GM18909 (cell line): ENCODE measurements around the gene MVD.

Source experiments
- ATAC-seq: cut with Tn5 transposase; IDR thresholded peaks from one replicate; pipeline ENCODE4 v1.9.1; 2021; ENCODE audit warnings: mild to moderate bottlenecking; ENCODE audit not compliant: unreplicated experiment, poor library complexity

The MVD gene

DNA sequence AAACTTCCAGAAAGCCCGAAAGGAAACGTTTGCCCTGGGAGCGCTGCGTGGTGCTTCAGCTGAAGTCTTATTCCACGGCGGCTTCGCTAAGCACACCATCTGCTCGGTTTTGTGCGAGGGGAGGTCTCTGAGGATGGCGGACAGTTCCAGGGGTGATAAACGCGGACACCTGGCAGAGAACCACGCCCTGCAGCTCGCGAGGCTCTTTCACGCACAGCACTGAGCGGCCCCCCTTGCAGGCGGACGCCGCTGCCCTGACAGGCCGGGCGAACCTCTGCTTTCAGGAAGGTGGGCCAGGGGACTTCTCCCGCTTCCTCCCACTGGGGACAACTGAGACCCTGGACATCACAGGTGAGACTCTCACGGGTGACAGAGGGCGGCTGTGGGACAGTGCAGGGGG, 3.7 kb downstream of the MVD start:
- ATAC-seq: no peak

DNA sequence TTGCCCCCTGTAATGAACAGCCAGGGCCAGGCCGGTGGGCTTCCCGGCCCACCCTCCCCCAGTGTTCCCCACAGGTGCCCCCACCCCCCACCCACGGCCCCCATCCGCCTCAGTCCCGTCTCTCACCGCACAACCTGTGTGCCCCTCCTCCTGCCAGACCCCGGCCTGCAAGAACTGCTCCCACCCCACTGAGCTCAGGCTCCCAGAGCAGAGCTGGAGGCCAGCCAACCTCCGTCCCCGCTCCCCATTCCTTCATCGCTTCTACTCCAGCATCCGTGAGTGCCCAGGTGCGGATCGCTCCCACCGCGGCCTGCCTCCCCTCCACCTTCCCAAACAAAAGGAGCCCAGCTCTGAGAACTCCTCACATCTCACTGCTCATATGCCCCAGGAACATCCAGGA, 4.2 kb downstream of the MVD start:
- no peak for ATAC-seq

DNA sequence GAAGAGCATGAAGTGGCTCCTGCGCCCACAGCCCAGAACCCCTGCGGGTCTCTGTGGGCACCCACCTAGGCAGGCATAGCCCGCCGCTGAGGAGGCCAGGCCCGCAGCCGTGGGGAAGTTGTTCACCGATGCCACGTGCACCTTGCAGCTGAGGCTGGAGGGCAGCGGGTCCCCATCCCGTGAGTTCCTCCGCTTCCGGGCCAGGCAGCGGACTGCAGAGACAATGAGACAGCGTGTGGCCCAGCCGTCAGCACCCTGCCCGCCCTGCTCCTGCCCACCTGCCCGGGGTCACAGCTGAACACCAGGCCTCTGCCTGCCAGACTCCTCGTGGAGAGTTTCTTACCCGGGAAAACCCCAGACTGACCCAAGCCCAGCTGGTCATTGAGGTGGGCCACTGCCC, 5.5 kb downstream of the MVD start:
- ATAC-seq: no peak

DNA sequence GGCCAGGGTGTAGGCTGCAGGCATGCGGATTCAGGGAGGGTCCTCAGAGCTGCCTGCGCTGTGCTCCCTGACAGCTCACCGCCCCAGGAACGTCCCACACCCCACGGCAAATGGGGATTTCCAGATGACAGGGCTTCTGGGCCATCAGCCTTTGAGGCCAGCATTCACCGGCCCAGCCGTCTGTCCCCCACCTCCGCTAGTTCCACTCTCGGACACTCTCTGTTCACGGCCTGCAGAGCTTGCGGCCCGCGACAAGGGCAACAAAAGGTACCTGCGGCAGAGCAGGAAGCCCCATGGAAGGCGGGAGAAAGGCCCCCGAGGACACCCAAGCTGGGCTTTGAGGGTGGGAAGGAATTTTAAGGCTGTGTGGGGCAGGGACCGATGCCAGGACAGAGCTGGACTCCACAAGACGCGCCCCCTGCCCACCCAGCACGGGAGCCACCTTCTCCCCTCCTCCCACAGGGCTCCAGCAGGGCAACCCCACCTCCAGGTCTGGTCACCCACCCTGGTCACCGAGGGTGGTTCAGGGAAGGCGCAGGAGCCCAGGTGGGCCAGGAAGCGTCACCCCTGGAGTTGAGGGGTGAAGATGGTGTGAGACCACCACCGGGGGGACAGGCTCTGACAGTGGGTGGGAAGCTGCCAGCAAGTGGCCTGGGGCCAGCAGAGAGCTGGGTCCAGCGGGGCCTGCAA, 6.5 kb downstream of the MVD start:
- ATAC-seq: no peak

DNA sequence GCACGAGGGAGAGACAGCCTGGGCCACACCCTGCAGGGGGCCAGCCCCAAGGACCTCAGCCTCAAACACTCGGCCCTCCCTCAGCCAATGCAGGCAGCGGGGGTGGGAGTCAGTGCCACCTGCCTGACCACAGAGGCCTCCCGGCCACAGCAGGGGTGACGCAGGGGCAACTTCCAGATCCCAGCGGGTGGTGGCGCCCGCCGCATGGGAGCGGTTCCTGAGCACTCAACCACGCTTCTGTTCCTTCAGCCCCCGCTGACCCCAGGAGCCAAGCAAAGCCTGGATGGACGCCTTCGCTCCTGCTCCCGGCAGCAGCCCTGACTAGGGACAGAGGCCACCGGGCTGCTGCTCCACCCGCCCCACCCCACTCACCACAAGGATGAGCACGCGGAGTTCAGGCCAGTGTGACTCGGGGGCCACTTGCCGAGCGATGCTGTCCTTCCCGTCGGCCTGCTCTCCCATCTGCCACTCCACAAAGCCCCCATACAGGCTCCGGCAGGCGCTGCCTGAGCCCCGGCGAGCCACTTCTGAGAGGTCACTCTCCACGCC, 7.1 kb downstream of the MVD start:
- no peak for ATAC-seq

DNA sequence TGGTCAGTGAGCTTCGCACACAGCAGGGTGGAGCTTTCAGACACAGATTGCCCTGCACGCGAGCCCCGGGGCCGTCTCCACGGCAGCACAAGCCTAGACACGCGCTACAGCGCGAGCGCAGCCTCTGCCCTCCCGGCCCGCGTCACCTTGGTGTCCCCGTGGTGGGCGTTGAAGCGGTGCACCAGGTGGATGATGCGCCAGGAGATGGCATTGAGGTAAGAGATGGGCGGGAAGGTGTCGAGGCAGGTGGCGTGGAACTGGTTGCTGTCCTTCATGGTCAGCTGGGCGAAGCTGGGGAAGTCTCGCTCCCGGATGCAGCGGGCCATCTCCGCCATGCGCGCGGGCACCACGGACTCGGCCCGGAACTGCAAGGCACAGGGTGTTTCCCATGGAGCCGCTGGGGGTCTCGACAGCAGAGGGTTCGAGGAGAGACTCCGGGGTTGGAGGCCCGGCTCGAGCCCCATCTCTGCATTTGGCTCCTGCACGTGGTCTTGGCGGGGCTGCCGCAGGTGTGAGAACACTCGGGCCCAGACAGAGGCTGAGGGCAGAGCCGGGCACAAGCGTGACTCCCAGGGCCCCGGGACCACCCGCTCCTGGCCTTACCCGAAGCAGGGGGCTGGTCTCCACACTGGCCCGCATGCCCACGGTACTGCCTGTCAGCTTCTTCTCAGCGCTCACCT, 7.7 kb downstream of the MVD start:
- no peak for ATAC-seq

DNA sequence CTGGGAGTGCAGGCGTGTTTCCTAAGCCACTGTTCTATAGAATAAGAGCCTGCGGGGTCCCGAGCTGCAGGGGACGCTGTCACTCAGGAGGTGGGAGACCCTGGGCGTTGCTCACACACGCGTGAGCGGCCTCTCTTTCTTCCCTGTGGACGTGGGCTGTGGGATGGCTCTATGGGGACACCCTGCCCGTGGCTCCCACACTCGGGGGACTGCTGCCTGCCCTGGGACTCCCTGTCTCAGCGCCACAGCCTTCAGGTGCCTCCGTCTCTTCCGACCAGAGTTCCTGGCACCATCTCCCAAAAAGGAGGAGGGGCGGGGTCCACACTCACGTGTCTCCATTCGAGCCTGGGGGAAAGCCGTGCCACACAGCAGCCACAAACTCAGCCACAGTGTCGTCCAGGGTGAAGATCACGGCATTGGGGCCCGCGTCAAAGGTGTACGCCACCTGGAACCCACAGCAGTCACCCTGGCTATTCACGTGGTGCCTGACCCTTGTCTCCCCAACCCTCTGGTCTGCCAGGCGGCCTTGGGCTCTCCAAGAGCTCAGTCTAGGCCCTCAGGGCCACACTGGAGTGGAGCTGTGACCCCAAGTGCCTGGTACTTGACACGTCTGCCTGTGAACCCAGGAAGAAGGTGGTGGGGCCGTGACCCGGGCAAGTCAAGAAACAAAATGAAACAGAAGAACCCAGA, 8.4 kb downstream of the MVD start:
- ATAC-seq: no peak

DNA sequence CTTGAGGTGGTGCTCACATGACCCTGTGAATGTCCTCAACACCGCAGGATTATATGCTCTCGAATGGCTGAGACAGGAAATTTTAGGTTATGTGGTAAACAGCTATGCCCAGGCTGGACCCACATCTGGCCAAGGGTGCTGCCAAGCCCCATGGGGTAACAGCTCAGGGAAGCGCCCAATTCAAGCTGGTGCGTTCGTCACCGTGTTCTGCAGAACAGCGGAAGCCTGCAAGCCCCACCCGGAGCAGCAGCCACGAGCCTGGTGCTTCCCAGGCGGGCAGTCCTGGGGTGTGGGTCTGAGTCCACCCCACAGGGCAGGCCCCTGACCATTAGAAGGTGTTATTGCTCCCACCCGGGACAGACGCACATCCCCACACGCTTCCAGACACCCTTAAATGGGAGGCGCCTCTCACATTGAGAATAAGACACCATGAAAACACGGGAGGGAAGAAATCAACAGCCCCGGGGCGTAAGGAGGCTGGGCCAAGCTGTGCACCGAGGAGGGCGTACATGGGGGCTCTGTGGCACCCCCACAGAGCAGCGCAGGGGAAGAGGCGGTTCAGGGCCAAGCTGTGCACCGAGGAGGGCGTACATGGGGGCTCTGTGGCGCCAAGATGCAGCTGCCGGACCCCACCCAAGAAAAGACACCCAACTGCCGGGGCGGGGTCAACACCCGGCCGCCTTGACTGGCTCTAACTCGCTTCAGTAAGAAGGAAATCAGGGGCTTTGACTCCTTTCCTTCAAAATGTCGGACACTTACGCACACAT, 9.1 kb downstream of the MVD start:
- no peak for ATAC-seq

DNA sequence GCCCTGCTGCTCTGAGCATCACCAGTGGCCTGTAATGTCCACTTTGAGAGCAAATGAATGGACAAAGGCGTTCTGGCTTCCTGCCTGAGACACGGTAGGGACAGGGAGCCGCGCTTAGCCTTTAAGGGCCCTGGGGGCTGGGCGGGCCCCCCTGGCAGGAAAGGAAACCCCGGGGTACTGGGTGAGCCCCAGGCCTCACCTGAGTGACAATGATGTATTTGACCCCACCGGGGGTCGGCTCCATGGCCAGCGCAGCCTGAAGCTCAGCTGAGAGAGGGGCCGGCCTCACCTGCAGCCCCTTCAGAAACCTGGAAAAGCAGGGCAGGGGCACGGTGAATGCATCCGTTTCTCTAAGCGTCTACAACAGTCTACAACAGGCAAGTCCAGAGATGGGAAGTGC, 9.8 kb downstream of the MVD start:
- ATAC-seq: no peak

DNA sequence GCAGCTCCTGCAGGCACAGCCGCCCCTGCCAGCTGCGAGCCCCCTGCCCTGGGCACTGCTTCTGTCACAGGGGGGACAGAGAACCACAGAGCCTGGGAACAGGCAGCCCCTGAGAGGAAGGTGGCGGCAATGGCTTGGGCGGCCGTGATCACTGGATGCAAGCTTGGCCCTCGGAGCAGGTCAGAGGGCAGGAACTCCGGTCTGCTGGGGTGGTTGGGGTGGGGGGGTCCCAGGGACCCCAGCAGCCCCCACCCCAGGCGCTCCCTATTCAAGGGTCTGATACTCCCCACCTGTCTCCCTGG, 10.2 kb downstream of the MVD start:
- no peak for ATAC-seq

DNA sequence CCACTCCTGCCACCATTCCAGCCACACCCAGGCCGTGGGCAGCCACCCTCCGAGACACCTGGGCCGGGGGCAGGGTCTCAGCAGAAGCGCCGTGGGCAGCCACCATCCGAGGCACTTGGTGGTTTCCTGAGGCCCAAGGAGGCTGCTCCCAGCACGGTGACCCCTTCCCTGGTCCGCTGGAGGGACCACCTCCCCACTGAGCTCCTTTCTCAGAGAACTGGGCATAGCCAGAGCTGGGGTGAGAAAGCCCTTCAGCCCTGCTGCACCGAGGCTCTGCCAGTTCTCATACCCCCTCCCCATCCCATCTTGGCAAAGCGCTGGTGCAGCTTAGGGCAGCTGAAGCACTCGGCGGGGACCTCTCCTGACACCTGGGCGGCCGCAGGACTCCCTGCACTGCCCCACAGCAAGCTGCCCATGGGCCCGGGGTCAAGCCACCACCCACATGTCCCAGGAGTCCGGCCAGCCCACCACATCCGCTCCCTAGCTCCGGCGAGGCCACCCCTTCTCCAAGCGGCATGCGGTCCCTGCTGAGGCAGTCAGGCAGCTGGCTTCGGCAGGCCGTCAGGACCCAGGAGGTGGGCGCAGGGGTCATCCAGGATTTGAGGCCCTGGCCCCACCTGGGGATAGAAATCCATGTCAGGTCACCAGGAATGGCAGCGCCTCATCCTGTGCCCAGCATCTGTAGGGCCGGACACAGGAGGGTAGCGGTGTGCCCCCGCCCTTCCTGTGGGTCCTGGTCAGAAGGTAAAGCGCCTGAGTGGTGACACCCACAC, 10.7 kb downstream of the MVD start:
- ATAC-seq: no peak

DNA sequence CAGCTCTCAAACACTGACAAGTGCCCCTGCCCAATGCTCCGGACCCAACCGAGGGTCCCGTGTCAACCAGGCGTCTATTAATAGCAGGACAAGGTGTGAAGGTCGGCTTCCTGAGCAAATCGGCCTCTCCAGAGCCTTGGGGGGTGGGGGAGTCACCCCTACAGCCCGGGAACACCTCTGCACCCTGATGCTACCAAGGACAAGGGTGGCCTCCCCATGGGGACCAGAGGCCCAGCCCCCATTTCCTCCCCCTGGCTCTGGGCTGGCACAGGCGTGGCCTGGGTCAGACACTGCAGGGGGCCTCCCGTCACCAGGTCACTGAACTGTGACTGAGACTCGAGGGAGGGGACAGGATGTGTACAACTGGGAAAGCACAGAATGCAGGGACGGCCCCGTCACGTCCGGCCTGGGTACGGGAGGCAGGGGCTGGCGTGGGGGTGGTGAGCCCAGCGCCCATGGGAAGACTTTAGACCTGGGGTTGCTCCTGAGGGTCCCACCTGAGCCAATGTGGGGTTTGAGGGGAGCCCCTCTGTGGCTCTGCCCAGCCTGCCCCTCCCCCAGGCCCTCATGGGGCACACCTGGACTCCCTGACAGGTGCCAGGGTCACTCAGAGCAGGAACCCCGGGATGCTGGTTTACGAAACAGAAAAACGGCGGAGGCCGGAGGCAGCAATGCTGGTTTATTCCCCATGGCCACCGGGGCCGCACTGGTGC, 11.5 kb downstream of the MVD start:
- peak; percentile 80 for ATAC-seq

DNA sequence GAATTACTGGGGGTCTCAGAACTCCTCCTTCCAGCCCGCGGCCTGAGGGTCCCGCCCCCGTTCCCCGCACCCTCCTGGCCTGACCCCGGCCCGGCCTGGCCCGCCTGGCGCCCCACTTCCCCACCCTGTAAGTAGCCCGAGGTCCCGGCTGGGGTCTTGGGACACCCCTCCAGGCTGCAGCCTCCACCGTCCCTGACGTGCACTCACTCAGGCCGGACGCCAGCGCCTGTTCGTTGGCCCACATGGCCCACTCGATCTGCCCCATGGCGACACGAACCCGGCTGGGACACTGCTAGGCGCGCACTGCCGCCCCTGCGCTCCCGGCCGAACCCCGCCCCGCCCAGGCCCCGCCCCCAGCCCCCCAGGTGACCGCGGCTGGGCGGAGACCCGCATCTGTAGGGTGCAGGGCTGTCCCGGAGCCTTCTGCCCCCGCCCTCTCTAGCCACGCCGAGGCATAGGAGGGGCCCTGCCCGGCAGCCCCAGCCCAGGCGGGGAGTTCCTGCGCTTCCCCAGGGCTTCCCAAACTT, 12.1 kb downstream of the MVD start, which contains the start of gene CYBA:
TSS of gene CYBA (minus strand) at position 305 of the 527 bp plus-strand sequence. CDS start at position 265, 40 bp downstream.
- peak; percentile 67 for ATAC-seq

DNA sequence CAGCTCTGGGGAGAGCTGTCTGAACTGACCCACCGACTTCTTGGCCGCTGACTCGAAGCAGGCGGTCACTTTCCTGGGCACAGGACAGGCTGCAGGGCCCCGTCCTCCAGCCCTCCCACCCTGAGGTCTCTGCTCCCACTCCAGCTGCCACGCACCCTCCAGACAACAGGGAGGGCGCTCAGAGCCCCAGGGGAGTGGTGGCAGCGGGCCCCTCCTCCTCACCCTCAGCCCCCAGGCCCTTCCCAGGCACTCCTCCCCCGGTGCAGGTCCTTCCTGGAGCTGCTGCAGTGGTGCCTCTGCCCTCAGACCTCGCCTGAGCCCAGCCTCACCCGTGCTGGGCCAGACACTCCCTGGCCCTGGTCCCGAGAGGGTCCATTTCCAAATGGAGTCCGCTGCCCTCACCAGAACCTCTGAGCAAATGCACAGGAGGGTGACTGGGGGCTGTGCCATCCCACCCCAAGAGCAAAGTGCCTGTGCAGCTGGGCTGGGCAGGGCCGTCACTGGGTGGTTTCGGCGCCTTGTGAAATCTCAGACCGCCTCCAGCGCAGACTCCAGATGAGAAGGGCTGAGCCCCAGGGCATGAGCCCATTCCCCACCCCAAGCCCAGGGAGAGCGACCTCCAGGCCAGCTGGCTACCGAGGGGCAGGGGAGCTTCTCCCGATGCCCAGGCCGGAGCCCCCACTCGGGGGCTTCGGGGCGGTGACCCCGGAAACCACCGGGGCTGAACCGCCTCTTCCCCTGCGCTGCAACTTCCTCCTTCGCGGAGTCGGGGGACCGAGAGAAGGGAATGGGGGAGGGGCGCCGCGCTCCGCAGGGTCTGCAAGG, 12.8 kb downstream of the MVD start:
- ATAC-seq: peak; percentile 7

DNA sequence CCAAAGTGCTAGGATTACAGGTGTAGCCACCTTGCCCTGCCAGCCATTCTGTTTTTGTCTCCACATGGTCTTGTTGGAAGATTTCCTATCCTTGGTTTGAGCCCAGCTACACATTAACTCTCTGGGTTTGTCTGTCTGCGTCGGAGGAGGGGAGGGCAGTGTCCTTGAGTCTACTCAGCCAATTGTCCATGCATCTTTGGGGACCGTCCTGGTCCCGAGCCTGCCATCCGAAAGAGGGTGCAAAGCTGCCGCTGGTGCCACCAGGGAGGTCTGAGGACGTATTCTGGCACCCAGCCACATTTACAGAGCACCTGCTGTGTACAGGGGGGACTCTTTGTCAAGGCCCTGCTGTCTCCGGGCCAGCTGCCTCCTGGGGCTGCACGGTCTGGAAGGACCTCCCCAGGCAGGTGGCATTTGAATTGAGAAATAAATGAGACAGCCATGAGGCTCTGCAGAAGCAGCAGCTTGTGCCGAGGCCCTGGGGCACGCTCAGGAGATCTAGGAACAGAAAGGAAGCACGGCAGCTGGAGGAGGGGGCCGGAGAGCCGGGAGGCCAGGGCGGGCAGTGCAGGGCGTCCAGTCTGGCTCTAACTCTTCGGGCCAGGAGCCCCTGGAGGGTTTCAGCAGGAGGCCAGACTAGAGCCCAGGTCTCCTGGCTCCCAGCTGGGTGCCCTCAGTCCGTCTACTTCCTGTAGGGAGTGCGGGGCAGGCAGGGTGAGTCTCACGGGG, 13.5 kb downstream of the MVD start:
- no peak for ATAC-seq

DNA sequence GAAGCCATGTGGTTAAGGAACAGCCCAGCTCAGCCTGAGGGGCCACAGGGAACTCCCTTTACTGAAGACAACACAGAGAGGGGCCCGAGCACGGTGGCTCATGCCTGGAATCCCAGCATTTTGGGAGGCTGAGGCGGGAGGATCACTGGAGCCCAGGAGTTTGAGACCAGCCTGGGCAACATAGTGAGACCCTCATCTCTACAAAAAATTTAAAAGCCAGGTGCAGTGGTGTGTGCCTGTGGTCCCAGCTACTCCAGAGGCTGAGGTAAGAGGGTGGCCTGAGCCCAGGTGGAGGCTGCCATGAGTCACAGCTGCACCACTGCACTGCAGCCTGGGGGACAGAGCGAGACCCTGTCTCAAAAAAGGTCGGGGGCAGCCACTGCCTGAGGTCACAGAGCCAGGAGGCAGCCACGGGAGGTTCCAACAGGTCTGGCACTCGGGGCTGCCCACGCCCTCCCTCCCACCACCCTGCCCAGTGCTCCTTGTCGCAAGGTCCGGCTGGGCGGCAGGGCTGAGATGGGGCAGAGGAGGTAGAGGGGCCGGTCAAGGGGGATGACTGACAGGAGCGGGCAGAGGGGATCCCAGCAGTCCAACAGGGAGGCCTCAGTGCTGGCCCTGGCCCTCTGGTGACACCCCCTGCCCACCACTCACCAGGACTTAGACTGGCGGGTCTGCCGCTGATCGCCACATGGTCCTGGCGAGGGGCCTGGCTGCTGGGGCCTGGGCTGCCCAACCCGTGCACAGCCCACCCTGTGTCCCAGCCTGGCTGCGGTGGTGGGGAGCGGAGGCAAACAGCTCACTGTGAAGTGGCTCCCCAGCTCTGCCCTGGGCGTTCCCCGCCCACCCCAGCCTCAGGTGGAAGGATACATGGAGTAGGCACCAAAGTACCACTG, 15.5 kb downstream of the MVD start:
- ATAC-seq: no peak
